Ovary (tissue), 9 donors: ENCODE data around the gene NFATC2IP. TPM values are rescaled to one million over a fixed set of nuclear protein-coding genes. Genes with fewer than 3 reads are reported as not detected.

Source experiments
- DNase-seq, 5 donors: peaks; one replicate each; pipeline ENCODE4 v3.0.0-alpha.2; 2019 to 2020
- H3K27ac ChIP-seq, 2 donors: fragments of 200-600 bp; one replicate each; pipeline versions ENCODE4 v1.5.1 to v1.8.0; 2019 to 2022
- H3K27me3 ChIP-seq: fragments of 200-600 bp; one replicate; pipeline ENCODE4 v1.8.0; 2022
- H3K36me3 ChIP-seq: fragments of 200-600 bp; sonication (generic); one replicate; pipeline ENCODE4 v1.5.1; 2019
- H3K4me1 ChIP-seq: one replicate; pipeline ENCODE4 v1.8.1; 2013; ENCODE audit warnings: mild to moderate bottlenecking, moderate library complexity; ENCODE audit not compliant: insufficient read depth
- H3K4me3 ChIP-seq: fragments of 200-600 bp; sonication (generic); one replicate; pipeline ENCODE4 v1.5.1; 2017
- H3K9me3 ChIP-seq, 2 donors: fragments of 200-600 bp in 1 of 2; sonication (generic) in 1 of 2; one replicate each; pipeline versions ENCODE4 v1.5.1 to v1.8.1; 2013 to 2019; ENCODE audit warnings: mild to moderate bottlenecking in 1 of 2, moderate library complexity in 1 of 2
- CTCF ChIP-seq, 3 donors: fragments of 450-650 bp in 2 of 3; fragments of 200-600 bp in 1 of 3; IDR thresholded peaks; one replicate each; pipeline versions ENCODE4 v1.5.1 to v1.8.0; 2016 to 2022; ENCODE audit warnings: antibody characterized with exemption in 3 of 3, mild to moderate bottlenecking in 1 of 3
- EP300 ChIP-seq: sonication (generic); formaldehyde crosslinking; IDR thresholded peaks from one replicate; pipeline ENCODE4 v1.6.1; 2017; ENCODE audit warnings: antibody characterized with exemption
- POLR2A ChIP-seq: fragments of 450-650 bp; IDR thresholded peaks from one replicate; pipeline ENCODE4 v1.6.1; 2017; ENCODE audit warnings: antibody characterized with exemption, mild to moderate bottlenecking, moderate library complexity
- WGBS, 3 donors: extraction: QIAGEN DNeasy Blood & Tissue Kit in 1 of 3; methylation state at CpG; one replicate each; pipeline versions ENCODE4 v1.1.5 to v1.1.7; 2013 to 2017; 5-methylcytosine and 5-hydroxymethylcytosine counted together
- intact Hi-C, 4 donors: fragments of 100-400 bp; cut with DNase I; formaldehyde crosslinking; loops; one replicate each; pipeline versions ENCODE4 v1.11.0 to v1.15.1; 2022 to 2023
- polyA plus RNA-seq, 2 donors: library from polyadenylated mRNA; stranded (reverse); fragments of 200-250 nt in 1 of 2; fragments of 350-450 nt in 1 of 2; fragmentation: Illumina TruSeq in 1 of 2; extraction: RNeasy Lipid Tissue Mini Kit (QIAGEN cat#74804) in 1 of 2; gene quantifications; one replicate each; pipeline ENCODE4 v1.2.3, GENCODE V29; 2013 to 2014
- total RNA-seq, 7 donors: library from RNA; depleted of rRNA in 2 of 7; stranded (reverse); fragments of >200 nt in 2 of 7; fragmentation: NEBNext Ultra II Directional in 3 of 7; extraction: Animal tissue kit (Norgen Biotek cat#: 25700) in 3 of 7; gene quantifications; one replicate each; pipeline versions ENCODE4 v1.1.0 to v1.2.4, GENCODE V29; 2016 to 2023
- donor health status: DM: no; HTN: no; CAD: no; lungs with moderate emphysema.
- donor health status: DM: no; HTN: no; CAD: no.
- donor health status: Bipolar disorder and iron deficiency.
- donor health status: DM: yes; HTN: yes; CAD: no.
- donor health status: DM: no; HTN: no; CAD: no.
- donor health status: DM: yes; HTN: yes; CAD: no.

NFATC2IP gene
- total and polyA plus RNA-seq, 9 donors: 17.9 to 31.5 (median 23.3) TPM

- Histone ChIP-seq H3K27ac (no peak overlapping the region), H3K27me3 (no peaks in the 10 kb centered on the region), H3K4me1 (no peaks in the 10 kb centered on the region), H3K9me3 (no peaks in the 10 kb centered on the region), H3K36me3 (no peaks in the 10 kb centered on the region), H3K4me3 (no peak overlapping the region)
- 82 to 89% (median 89%) methylated on average over 4 of the region's 4 CpGs for WGBS, 3 donors
- TF ChIP-seq EP300: no peak
- no peak for TF ChIP-seq POLR2A
- TF ChIP-seq CTCF (IDR thresholded peaks at IDR 0.05): no peak
- DNase-seq: no peak
- intact Hi-C loops: no loop called here
These were observed 61.1 kb downstream of the NFATC2IP start for GRCh38 chr16:29011851-29012250.

- H3K4me3 ChIP-seq: no peak overlapping the region
- intact Hi-C loops: no loop called here
- H3K27me3 ChIP-seq: no peaks in the 10 kb centered on the region
- no peaks in the 10 kb centered on the region for H3K4me1 ChIP-seq
- no peak for DNase-seq
- H3K36me3 ChIP-seq: no peaks in the 10 kb centered on the region
- TF ChIP-seq EP300: no peak
- no peak for TF ChIP-seq POLR2A
- no peak for TF ChIP-seq CTCF (IDR thresholded peaks at IDR 0.05)
- 55 to 62% (median 57%) methylated on average over 9 of the region's 9 CpGs for WGBS, 3 donors
- no peaks in the 10 kb centered on the region for H3K9me3 ChIP-seq
- H3K27ac ChIP-seq: no peak overlapping the region
These were observed 62.3 kb downstream of the NFATC2IP start for GRCh38 chr16:29012913-29013553.

GRCh38 chr16:29014561-29015069 lies 63.9 kb downstream of the NFATC2IP start:
- intact Hi-C loops: no loop called here
- WGBS, 3 donors: 89 to 93% (median 92%) methylated on average over 3 of the region's 3 CpGs
- H3K4me1 ChIP-seq: no peaks in the 10 kb centered on the region
- no peak for DNase-seq
- no peaks in the 10 kb centered on the region for H3K27me3 ChIP-seq
- TF ChIP-seq POLR2A: no peak
- no peak for TF ChIP-seq CTCF (IDR thresholded peaks at IDR 0.05)
- no peak for TF ChIP-seq EP300
- no peak overlapping the region for H3K4me3 ChIP-seq
- H3K36me3 ChIP-seq: no peaks in the 10 kb centered on the region
- no peak overlapping the region for H3K27ac ChIP-seq
- H3K9me3 ChIP-seq: no peaks in the 10 kb centered on the region

Other genes with a start within 250 kb of the NFATC2IP start
- 100 to 1,000 TPM; 163 to 760 (median 544) TPM for gene EIF3C, start 239.5 kb upstream of the NFATC2IP start, total RNA-seq
- gene EIF3C, start 239.5 kb upstream of the NFATC2IP start, polyA plus RNA-seq: 1,000 to 10,000 TPM in 1 of 2 donors, 100 to 1,000 TPM in 1; 357 to 1,101 TPM
- 1 to 10 TPM in 6 of 7 donors, under 1 TPM in 1; 0.75 to 3.4 (median 2.8) TPM for gene NPIPB9, start 199.2 kb upstream of the NFATC2IP start, total RNA-seq
- gene NPIPB9, start 199.2 kb upstream of the NFATC2IP start, polyA plus RNA-seq: 1 to 10 TPM in 1 of 2 donors, under 1 TPM in 1; 0.63 to 1.9 TPM
- 100 to 1,000 TPM in 2 of 7 donors, 10 to 100 TPM in 5; 36.2 to 143 (median 84.8) TPM for gene ATXN2L, start 127.9 kb upstream of the NFATC2IP start, total RNA-seq
- gene ATXN2L, start 127.9 kb upstream of the NFATC2IP start, polyA plus RNA-seq: 10 to 100 TPM; 45.5 to 84.6 TPM
- gene TUFM, start 104.6 kb upstream of the NFATC2IP start, total RNA-seq: 100 to 1,000 TPM in 4 of 7 donors, 10 to 100 TPM in 3; 75.7 to 123 (median 105) TPM
- gene TUFM, start 104.6 kb upstream of the NFATC2IP start, polyA plus RNA-seq: 100 to 1,000 TPM; 106 to 117 TPM
- 10 to 100 TPM; 30.8 to 76.9 (median 60.0) TPM for gene SH2B1, start 87.1 kb upstream of the NFATC2IP start, total RNA-seq
- 10 to 100 TPM in 1 of 2 donors, 1 to 10 TPM in 1; 7.6 to 67.5 TPM for gene SH2B1, start 87.1 kb upstream of the NFATC2IP start, polyA plus RNA-seq
- 1 to 10 TPM in 2 of 7 donors, under 1 TPM in 5; 0.15 to 2.5 (median 0.41) TPM for gene ATP2A1, start 72.4 kb upstream of the NFATC2IP start, total RNA-seq
- gene ATP2A1, start 72.4 kb upstream of the NFATC2IP start, polyA plus RNA-seq: under 1 TPM; 0.53 to 0.90 TPM
- gene RABEP2, start 25.7 kb upstream of the NFATC2IP start, total RNA-seq: 10 to 100 TPM in 5 of 7 donors, 1 to 10 TPM in 2; 5.1 to 13.9 (median 11.3) TPM
- 10 to 100 TPM in 1 of 2 donors, under 1 TPM in 1; 0.32 to 14.8 TPM for gene RABEP2, start 25.7 kb upstream of the NFATC2IP start, polyA plus RNA-seq
- gene CD19, start 19.0 kb upstream of the NFATC2IP start, total RNA-seq: 1 to 10 TPM in 3 of 7 donors, under 1 TPM in 3, not detected in 1; 0.71 to 1.5 (median 1.1) TPM
- 1 to 10 TPM in 1 of 2 donors, under 1 TPM in 1; 0.40 to 2.5 TPM for gene CD19, start 19.0 kb upstream of the NFATC2IP start, polyA plus RNA-seq
- gene SPNS1, start 23.8 kb downstream of the NFATC2IP start, total RNA-seq: 10 to 100 TPM; 10.1 to 25.5 (median 17.4) TPM
- 10 to 100 TPM in 1 of 2 donors, 1 to 10 TPM in 1; 4.5 to 23.7 TPM for gene SPNS1, start 23.8 kb downstream of the NFATC2IP start, polyA plus RNA-seq
- 1 to 10 TPM; 2.6 to 6.0 (median 4.6) TPM for gene LAT, start 34.1 kb downstream of the NFATC2IP start, total RNA-seq
- gene LAT, start 34.1 kb downstream of the NFATC2IP start, polyA plus RNA-seq: 1 to 10 TPM; 1.0 to 4.8 TPM